ENCODE measurements around the gene SPDYC.

Gene SPDYC

DNA sequence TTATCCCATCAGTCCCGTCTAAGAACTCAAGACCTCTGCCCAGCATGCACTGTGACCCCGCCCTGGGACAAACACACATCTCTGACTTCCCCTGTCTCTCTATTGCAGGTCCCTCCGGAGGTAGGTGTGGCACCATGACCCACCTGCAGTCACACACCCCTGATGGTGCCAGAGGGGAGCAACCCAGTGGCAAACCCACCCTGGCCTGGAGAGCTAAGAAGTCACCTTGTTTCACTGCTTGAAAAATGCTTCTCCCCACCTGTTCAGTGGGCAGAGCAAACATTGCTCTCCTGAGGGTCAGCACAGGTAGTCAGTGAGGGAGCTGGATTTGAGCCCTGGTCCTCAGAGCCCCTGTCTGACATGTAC, 35.6 kb downstream of the SPDYC start:
- TF ChIP-seq, protein P1, sequence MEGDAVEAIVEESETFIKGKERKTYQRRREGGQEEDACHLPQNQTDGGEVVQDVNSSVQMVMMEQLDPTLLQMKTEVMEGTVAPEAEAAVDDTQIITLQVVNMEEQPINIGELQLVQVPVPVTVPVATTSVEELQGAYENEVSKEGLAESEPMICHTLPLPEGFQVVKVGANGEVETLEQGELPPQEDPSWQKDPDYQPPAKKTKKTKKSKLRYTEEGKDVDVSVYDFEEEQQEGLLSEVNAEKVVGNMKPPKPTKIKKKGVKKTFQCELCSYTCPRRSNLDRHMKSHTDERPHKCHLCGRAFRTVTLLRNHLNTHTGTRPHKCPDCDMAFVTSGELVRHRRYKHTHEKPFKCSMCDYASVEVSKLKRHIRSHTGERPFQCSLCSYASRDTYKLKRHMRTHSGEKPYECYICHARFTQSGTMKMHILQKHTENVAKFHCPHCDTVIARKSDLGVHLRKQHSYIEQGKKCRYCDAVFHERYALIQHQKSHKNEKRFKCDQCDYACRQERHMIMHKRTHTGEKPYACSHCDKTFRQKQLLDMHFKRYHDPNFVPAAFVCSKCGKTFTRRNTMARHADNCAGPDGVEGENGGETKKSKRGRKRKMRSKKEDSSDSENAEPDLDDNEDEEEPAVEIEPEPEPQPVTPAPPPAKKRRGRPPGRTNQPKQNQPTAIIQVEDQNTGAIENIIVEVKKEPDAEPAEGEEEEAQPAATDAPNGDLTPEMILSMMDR (conservative IDR thresholded peaks at IDR 0.05; ENCODE audit: control insufficient read depth, insufficient read depth, low read depth, low read length): no peak
- H3K4me3 ChIP-seq (ENCODE audit: control insufficient read depth, low read depth, low read length): no peak overlapping the region
- DNase-seq (ENCODE audit: low read depth): no peak

DNA sequence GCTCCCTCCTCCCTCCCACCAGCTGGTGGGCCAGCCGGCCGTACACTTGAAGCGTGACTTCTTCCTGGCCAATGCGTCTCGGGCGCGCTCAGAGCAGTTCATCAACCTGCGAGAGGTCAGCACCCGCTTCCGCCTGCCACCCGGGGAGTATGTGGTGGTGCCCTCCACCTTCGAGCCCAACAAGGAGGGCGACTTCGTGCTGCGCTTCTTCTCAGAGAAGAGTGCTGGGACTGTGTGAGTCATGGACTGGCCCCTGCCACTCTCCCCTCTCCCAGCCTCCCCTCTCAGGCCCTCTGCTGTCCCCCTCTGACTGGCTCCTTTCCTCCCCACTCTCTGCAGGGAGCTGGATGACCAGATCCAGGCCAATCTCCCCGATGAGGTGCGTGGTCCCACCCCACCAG, 36.4 kb downstream of the SPDYC start:
- TF ChIP-seq, protein P1 (conservative IDR thresholded peaks at IDR 0.05; ENCODE audit: control insufficient read depth, insufficient read depth, low read depth, low read length): no peak
- DNase-seq (ENCODE audit: low read depth): no peak
- H3K4me3 ChIP-seq (ENCODE audit: control insufficient read depth, low read depth, low read length): no peak overlapping the region

DNA sequence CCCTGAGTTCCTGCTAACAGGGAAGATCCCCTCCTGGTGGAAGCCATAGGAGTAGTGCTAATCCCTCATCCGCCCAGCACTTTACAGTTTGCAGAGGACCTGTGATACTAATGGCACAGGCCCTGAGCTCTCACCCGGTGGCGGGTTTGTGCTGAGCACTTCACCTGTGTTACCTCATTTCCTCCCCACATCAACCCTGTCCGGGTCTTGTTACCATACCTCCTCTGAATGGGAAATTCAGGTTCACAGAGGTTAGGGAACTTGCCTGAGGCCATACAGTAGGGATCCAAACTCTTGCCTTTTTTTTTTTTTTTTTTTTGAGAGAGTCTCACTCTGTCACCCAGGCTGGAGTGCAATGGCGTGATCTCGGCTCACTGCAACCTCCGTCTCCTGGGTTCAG, 36.9 kb downstream of the SPDYC start:
- no peak for DNase-seq (ENCODE audit: low read depth)
- H3K4me3 ChIP-seq (ENCODE audit: control insufficient read depth, low read depth, low read length): no peak overlapping the region
- TF ChIP-seq, protein P1 (conservative IDR thresholded peaks at IDR 0.05; ENCODE audit: control insufficient read depth, insufficient read depth, low read depth, low read length): no peak

DNA sequence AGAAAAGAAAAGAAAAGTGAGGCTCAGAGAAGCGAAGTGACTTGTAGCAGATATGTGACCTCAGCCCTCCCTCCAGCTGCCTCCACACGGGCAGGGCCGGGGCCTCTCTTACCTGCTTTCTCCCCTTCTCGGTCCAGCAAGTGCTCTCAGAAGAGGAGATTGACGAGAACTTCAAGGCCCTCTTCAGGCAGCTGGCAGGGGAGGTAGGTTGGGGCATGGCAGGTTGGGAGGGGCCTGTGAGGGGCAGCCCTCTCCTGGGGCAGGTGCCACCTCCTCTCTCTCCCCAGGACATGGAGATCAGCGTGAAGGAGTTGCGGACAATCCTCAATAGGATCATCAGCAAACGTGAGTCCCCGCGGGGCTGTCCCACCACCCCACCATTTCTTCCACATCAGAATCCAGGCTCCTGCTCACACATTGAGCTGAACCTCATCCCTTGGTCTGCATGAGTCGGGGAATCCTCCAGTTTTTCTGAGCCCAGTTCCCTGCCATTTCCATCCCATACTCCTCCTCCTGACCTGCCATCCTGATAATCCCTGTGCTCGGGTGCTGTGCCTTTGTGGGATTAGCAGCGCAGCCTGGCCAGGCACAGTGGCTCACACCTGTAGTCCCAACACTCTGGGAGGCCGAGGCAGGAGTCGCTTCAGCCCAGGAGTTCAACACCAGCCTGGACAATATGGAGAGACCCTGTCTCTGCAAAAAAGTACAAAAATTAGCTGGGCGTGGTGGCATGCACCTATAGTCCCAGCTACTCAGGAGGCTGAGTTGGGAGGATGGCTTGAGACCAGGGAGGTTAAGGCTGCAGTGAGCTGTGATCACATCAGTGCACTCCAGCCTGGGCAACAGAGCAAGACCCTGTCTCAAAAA, 38.1 kb downstream of the SPDYC start:
- no peak overlapping the region for H3K4me3 ChIP-seq (ENCODE audit: control insufficient read depth, low read depth, low read length)
- TF ChIP-seq, protein P1 (conservative IDR thresholded peaks at IDR 0.05; ENCODE audit: control insufficient read depth, insufficient read depth, low read depth, low read length): no peak
- no peak for DNase-seq (ENCODE audit: low read depth)

DNA sequence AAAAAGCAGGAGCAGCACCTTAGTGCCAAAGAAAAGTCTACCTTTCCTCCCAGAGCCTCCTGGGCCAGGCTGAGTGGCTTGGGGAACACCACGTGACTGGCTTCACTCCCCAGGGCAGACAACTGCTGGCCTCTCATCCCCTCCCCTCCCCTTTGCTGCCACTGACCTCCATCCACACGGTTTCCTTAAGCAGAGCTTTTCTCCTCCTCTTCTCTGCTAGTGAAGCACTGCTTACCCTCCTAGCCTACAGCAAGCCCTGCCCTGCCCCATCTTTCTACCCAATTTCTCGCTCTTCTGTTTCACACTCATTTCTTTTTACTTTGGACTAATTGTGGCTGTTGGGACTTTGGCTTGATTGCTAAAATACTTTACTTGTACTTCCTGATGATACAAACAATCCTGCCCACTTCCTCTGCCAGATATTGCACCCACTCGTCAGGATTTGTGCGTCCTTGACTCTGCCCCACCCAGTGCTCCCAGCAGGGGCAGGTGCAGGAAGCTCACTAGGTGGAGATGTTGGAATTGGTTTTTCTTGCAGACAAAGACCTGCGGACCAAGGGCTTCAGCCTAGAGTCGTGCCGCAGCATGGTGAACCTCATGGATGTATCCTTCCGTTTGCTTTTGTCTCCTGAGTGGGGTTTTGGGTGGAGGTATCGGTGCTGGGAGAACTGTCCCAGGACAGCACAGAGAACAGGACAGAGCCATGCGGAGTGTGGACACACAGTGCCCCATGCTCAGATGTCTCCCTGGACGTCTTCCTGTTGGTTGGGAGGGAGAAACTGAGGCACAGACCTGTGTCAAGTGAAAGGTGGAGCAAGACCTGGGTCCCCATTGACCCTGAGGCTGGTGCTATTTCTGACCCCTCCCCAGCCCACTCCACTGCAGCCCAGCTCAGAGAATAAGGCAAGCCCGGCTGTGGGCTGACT, 39.0 kb downstream of the SPDYC start:
- H3K4me3 ChIP-seq (ENCODE audit: control insufficient read depth, low read depth, low read length): no peak overlapping the region
- TF ChIP-seq, protein P1 (conservative IDR thresholded peaks at IDR 0.05; ENCODE audit: control insufficient read depth, insufficient read depth, low read depth, low read length): no peak

DNA sequence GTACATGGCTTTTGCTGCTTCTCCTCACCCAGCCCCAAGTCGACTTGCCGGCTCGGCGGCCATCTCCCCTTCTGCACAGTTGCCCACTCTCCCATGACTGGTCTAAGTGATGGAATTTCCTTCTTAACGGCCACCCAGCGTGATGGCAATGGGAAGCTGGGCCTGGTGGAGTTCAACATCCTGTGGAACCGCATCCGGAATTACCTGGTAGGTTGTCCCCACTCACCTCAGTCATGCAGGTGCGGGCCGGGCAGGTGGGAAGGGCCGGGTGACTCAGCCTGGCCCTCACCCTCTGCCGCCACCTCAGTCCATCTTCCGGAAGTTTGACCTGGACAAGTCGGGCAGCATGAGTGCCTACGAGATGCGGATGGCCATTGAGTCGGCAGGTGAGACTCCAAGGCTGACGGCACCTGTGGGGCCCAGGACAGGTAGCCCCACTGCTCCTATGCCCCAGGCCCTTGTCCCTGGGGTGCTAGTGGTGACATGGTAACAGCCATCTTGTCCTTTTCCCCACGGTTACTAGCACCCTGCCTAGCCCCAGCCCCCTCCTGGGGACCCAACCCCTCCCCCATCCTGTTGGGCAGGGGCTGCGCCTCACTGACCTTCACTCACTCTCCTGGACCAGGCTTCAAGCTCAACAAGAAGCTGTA, 39.8 kb downstream of the SPDYC start:
- TF ChIP-seq, protein P1 (conservative IDR thresholded peaks at IDR 0.05; ENCODE audit: control insufficient read depth, insufficient read depth, low read depth, low read length): no peak
- no peak for DNase-seq (ENCODE audit: low read depth)
- H3K4me3 ChIP-seq (ENCODE audit: control insufficient read depth, low read depth, low read length): no peak overlapping the region

More for the DNA sequence above, 39.0 kb downstream of the SPDYC start:
- DNase-seq (ENCODE audit: low read depth): no peak

Measured in fibroblast of mammary gland (primary cell).